Measurements from ENCODE around the gene CROCC2. TPM values are rescaled to one million over a fixed set of nuclear protein-coding genes. Genes with fewer than 3 reads are reported as not detected.

The CROCC2 gene
- total RNA-seq, 1 donor from 2014 or later: not detected

DNA sequence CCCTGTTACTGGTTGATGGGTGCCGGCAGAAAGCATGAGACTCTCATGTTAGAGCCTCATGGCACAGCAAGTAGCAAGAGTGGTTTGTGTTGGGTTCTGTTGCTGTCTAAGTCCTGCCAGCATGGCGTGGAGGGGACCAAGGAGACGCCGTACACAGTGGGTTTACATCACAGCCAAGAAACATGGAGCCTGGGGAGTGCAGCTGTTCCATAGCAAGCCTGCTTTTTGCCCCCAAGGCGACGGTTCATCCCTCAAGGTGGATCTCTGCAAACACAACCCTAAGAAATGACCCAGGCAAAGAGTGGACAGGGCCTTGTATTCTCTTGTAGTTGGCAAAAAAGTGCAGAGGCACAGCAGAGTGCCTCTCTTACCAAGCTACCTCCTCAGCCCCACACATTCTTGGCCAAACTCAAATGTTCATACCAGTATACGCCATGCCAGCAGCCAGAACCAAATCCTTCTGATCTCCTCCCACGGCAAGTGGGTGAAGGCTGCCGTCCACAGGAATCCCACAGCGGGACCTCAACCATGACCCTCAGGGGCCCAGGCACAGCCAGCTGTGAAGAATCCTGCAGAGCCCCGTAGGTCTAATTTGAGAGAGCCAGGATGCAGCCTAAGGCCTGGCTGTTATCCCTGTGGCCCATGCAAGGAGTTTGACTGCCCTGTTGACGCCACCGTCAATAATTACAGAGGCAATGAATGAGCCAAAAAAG lies 111.2 kb downstream of the CROCC2 start:
- H3K27me3 ChIP-seq (ENCODE audit: low read depth): no peaks in the 10 kb centered on the region
- peaks cover 9% of the 10 kb centered on the region for H3K9me3 ChIP-seq (replicated peaks)
- TF ChIP-seq, protein P1, sequence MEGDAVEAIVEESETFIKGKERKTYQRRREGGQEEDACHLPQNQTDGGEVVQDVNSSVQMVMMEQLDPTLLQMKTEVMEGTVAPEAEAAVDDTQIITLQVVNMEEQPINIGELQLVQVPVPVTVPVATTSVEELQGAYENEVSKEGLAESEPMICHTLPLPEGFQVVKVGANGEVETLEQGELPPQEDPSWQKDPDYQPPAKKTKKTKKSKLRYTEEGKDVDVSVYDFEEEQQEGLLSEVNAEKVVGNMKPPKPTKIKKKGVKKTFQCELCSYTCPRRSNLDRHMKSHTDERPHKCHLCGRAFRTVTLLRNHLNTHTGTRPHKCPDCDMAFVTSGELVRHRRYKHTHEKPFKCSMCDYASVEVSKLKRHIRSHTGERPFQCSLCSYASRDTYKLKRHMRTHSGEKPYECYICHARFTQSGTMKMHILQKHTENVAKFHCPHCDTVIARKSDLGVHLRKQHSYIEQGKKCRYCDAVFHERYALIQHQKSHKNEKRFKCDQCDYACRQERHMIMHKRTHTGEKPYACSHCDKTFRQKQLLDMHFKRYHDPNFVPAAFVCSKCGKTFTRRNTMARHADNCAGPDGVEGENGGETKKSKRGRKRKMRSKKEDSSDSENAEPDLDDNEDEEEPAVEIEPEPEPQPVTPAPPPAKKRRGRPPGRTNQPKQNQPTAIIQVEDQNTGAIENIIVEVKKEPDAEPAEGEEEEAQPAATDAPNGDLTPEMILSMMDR (IDR thresholded peaks at IDR 0.05; ENCODE audit: borderline replicate concordance): no peak
- H3K4me3 ChIP-seq: no peak overlapping the region
- no peak overlapping the region for H3K27ac ChIP-seq (replicated peaks)
- intact Hi-C loops (cut with micrococcal nuclease): no loop called here
- peaks cover 8% of the 10 kb centered on the region for H3K36me3 ChIP-seq
- DNase-seq: no peak
- H3K4me1 ChIP-seq: no peaks in the 10 kb centered on the region

DNA sequence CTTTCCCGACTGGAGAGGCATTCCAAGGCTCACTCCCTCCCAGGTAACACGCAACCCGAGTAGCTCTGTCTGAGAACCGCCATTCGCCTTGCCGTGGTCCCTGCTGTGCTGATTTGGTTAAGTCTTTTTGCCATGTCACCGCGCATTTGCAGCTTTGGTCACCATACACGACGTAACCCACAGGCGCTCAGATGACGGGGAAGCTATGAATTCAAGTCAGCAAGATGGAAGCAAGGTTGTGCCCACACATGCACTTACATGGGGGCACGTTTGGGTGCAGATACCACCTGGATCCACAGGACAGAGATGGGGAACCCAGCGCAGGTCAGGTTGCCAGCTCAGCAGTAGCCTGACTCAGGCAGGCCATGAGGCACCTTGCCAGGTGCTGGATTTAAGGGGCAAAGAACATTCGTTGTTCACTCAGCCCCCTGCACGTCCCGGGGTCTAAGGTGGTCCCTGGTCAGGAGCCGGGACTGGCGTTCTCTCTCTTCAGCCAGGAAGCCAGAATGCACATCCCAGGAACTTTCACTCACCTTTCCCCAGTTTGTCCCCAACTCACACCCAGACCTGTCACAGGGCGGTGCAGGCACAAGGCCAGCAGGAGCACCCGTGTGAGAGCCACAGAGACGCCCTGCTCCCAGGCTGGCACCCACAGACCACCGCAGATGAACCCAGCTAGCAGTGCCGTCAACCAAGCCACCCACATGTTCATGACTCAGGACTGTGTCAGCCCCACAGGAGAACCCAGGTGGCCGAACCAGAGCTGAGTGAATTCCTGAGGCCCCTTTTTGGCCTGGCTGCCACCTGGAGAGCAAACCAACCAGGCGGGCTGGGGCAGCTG lies 112.1 kb downstream of the CROCC2 start:
- no peaks in the 10 kb centered on the region for H3K27me3 ChIP-seq (ENCODE audit: low read depth)
- TF ChIP-seq, protein P1 (IDR thresholded peaks at IDR 0.05; ENCODE audit: borderline replicate concordance): no peak
- no peaks in the 10 kb centered on the region for H3K4me1 ChIP-seq
- intact Hi-C loops (cut with micrococcal nuclease): no loop called here
- no peak overlapping the region for H3K27ac ChIP-seq (replicated peaks)
- peaks cover 18% of the 10 kb centered on the region for H3K9me3 ChIP-seq (replicated peaks)
- DNase-seq: no peak
- no peak overlapping the region for H3K4me3 ChIP-seq
- H3K36me3 ChIP-seq: peaks cover 8% of the 10 kb centered on the region

DNA sequence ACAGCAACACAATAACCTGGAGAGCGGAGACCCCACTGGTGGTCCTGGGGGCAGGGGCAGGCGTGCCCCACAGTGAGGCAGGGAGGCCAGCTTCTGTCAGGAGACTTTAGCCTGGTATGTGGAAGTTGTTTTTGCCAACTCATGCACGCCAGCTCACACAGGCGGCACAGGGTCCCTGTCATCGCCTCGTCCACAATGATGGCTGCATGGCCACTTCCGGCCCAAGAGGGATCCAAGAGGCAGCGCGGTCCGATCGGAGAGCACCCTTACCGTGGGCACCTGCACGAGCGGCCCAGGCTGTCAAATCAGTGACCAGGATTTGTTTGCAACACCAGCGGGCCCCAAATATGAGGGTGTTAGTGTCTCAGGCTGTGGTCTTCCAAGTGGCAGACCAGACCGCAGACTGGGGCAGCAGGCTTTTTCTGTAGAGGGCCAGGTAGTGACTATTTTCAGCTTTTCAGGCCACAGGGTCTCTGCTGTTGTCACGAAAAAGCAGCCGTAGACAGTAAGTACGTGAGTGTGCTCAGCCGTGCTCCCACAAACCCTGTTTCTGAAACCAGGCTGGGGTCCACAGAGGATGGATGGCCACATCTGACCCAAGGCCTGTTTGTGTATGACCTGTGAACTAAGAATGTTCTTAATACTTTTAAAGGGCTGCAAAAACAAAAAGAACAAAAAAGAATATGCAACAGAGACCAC lies 113.5 kb downstream of the CROCC2 start:
- Histone ChIP-seq H3K4me1 (no peaks in the 10 kb centered on the region), H3K9me3 (replicated peaks) (peaks cover 24% of the 10 kb centered on the region), H3K27me3 (ENCODE audit: low read depth) (no peaks in the 10 kb centered on the region), H3K36me3 (peaks cover 8% of the 10 kb centered on the region), H3K4me3 (no peak overlapping the region), H3K27ac (replicated peaks) (no peak overlapping the region)
- no peak for DNase-seq
- TF ChIP-seq, protein P1 (IDR thresholded peaks at IDR 0.05; ENCODE audit: borderline replicate concordance): no peak
- intact Hi-C loops (cut with micrococcal nuclease): no loop called here

GRCh38 chr2:241020201-241020600 lies 114.1 kb downstream of the CROCC2 start:
- Histone ChIP-seq H3K9me3 (replicated peaks) (peaks cover 30% of the 10 kb centered on the region), H3K4me3 (no peak overlapping the region), H3K27ac (replicated peaks) (no peak overlapping the region), H3K4me1 (no peaks in the 10 kb centered on the region), H3K27me3 (ENCODE audit: low read depth) (no peaks in the 10 kb centered on the region), H3K36me3 (peaks cover 8% of the 10 kb centered on the region)
- TF ChIP-seq, protein P1 (IDR thresholded peaks at IDR 0.05; ENCODE audit: borderline replicate concordance): no peak
- intact Hi-C loops (cut with micrococcal nuclease): no loop called here
- DNase-seq: no peak

GRCh38 chr2:241020629-241021190 lies 114.6 kb downstream of the CROCC2 start:
- intact Hi-C loops (cut with micrococcal nuclease): no loop called here
- Histone ChIP-seq H3K36me3 (peaks cover 8% of the 10 kb centered on the region), H3K4me1 (no peaks in the 10 kb centered on the region), H3K4me3 (no peak overlapping the region), H3K9me3 (replicated peaks) (peaks cover 35% of the 10 kb centered on the region), H3K27ac (replicated peaks) (no peak overlapping the region), H3K27me3 (ENCODE audit: low read depth) (no peaks in the 10 kb centered on the region)
- no peak for DNase-seq
- TF ChIP-seq, protein P1 (IDR thresholded peaks at IDR 0.05; ENCODE audit: borderline replicate concordance): no peak
